Activated CD4-positive, alpha-beta T cell treated with anti-CD3 and anti-CD28 coated beads for 36 hours (primary cell): Measurements from ENCODE around the gene MPV17. TPM values are rescaled to one million over a fixed set of nuclear protein-coding genes. Genes with fewer than 3 reads are reported as not detected.
A peak's percentile ranks its signal among the peaks of the same experiment; 100 is the strongest.

Source experiments
- ATAC-seq: fragments of 200-7000 bp; cut with Tn5 transposase; one replicate; pipeline ENCODE4 v1.10.0; 2021; ENCODE audit warnings: mild to moderate bottlenecking, moderate library complexity
- CTCF ChIA-PET: fragments of 350-600 bp; sonication (Branson Sonifier 250); formaldehyde crosslinking; loops from one replicate; lab custom pipeline; 2021; ENCODE audit warnings: antibody characterized with exemption; lab: Charles Lee
- POLR2A ChIA-PET: fragments of 350-600 bp; sonication (Branson Sonifier 250); formaldehyde crosslinking; loops from one replicate; lab custom pipeline; 2021; ENCODE audit warnings: antibody characterized with exemption, inconsistent platforms; lab: Charles Lee
- DNase-seq: peaks from one replicate; pipeline ENCODE4 v3.0.0-alpha.2; 2020
- H3K27ac Mint-ChIP-seq: one replicate; pipeline ENCODE4 v1.8.0; 2021; ENCODE audit warnings: mixed read lengths
- H3K27me3 Mint-ChIP-seq: one replicate; pipeline ENCODE4 v1.8.0; 2021; ENCODE audit warnings: mixed read lengths
- H3K36me3 Mint-ChIP-seq: one replicate; pipeline ENCODE4 v1.8.0; 2021; ENCODE audit warnings: low read depth, mixed read lengths
- H3K4me1 Mint-ChIP-seq: one replicate; pipeline ENCODE4 v1.8.0; 2021; ENCODE audit warnings: mixed read lengths
- H3K4me3 Mint-ChIP-seq: one replicate; pipeline ENCODE4 v1.8.0; 2021; ENCODE audit warnings: mild to moderate bottlenecking, moderate library complexity, mixed read lengths
- H3K9me3 Mint-ChIP-seq: one replicate; pipeline ENCODE4 v1.8.0; 2021; ENCODE audit warnings: low read depth, mixed read lengths
- intact Hi-C, 2 experiments: fragments of 100-400 bp; cut with DNase I in 1 of 2; cut with micrococcal nuclease in 1 of 2; formaldehyde crosslinking; loops; one replicate each; pipeline versions ENCODE4 v1.14.2 to v1.15.1; 2022 to 2024; cut with DNase I, micrococcal nuclease
- total RNA-seq, 2 experiments: library from RNA; stranded (reverse); gene quantifications; one replicate each; pipeline ENCODE4 v1.2.3, GENCODE V29; 2021

MPV17 gene
- total RNA-seq, 2 experiments from 2014 or later, result 93.4 to 103 TPM

GRCh38 chr2:27264753-27265535 is 58.0 kb downstream of the MPV17 start:
- Mint-ChIP-seq H3K27me3 (peaks cover 41% of the 10 kb centered on the region), H3K4me1 (peaks cover 23% of the 10 kb centered on the region), H3K36me3 (no peaks in the 10 kb centered on the region), H3K9me3 (no peaks in the 10 kb centered on the region), H3K4me3 (peak overlapping the region; percentile 53), H3K27ac (no peak overlapping the region)
- CTCF ChIA-PET, result interaction anchor here (0.6 to 6.3 kb wide), 11 partner anchors 8 to 252 kb away, joined by 3 to 82 read pairs (median 4); partner anchors contain the start of genes DNAJC5G and TRIM54
- intact Hi-C loops, result loop anchor here (5.0 kb wide), 2 partner anchors 42 to 418 kb away; partner anchors contain the start of genes DPYSL5 (in 1 of the 2) and UCN (in 1 of the 2)
- DNase-seq (peak; percentile 80), ATAC-seq (peak; percentile 67)
- POLR2A ChIA-PET, result interaction anchor here (0.6 kb wide), 2 partner anchors 48 to 56 kb away, joined by 3 read pairs; partner anchors contain the start of gene CAD

- DNase-seq, result peak; percentile 38
- Mint-ChIP-seq H3K9me3 (no peaks in the 10 kb centered on the region), H3K36me3 (no peaks in the 10 kb centered on the region), H3K27ac (no peak overlapping the region), H3K4me1 (peaks cover 23% of the 10 kb centered on the region), H3K4me3 (peak overlapping the region; percentile 71), H3K27me3 (peaks cover 44% of the 10 kb centered on the region)
- ChIA-PET CTCF (interaction anchor here (1.0 to 6.3 kb wide), 8 partner anchors 9 to 419 kb away, joined by 3 to 82 read pairs (median 6); partner anchors contain the start of genes DNAJC5G and TRIM54), POLR2A (interaction anchor here (0.6 kb wide), 2 partner anchors 47 to 56 kb away, joined by 3 read pairs; partner anchors contain the start of gene CAD)
- peak; percentile 40 for ATAC-seq
- intact Hi-C loops, result loop anchor here (5.0 kb wide), 2 partner anchors 43 to 417 kb away; partner anchors contain the start of genes DPYSL5 (in 1 of the 2) and UCN (in 1 of the 2)
These were observed 58.6 kb downstream of the MPV17 start for GRCh38 chr2:27264253-27264752.

- intact Hi-C loops, result loop anchor here (1.0 to 5.0 kb wide), 4 partner anchors 17 to 416 kb away; partner anchors contain the start of genes ATRAID (in 1 of the 2), DPYSL5 (in 1 of the 2), SLC5A6 (in 1 of the 2) and UCN (in 1 of the 2)
- ChIA-PET POLR2A (no interaction called here), CTCF (interaction anchor here (0.7 to 6.3 kb wide), 10 partner anchors 9 to 453 kb away, joined by 3 to 82 read pairs (median 4); partner anchors contain the start of gene TRIM54)
- H3K9me3 Mint-ChIP-seq, result no peaks in the 10 kb centered on the region
- H3K27me3 Mint-ChIP-seq, result peaks cover 47% of the 10 kb centered on the region
- H3K4me1 Mint-ChIP-seq, result peaks cover 23% of the 10 kb centered on the region
- peak overlapping the region; percentile 71 for H3K4me3 Mint-ChIP-seq
- no peaks in the 10 kb centered on the region for H3K36me3 Mint-ChIP-seq
- peak; percentile 29 for DNase-seq
- H3K27ac Mint-ChIP-seq, result peak overlapping the region; percentile 52
- no peak for ATAC-seq
These were observed 59.3 kb downstream of the MPV17 start for GRCh38 chr2:27263287-27264252.

GRCh38 chr2:27262379-27263286 is 60.3 kb downstream of the MPV17 start, which contains the start of gene SLC30A3:
Gene SLC30A3 (minus strand): TSS chr2:27263047. CDS start chr2:27262906, 141 bp downstream.
- POLR2A ChIA-PET, result no interaction called here
- Mint-ChIP-seq H3K36me3 (no peaks in the 10 kb centered on the region), H3K4me3 (peak within 1 kb of the TSS; percentile 71), H3K27ac (peak within 1 kb of the TSS; percentile 52), H3K27me3 (peaks cover 49% of the 10 kb centered on the region), H3K9me3 (no peaks in the 10 kb centered on the region), H3K4me1 (peaks cover 23% of the 10 kb centered on the region)
- CTCF ChIA-PET, result interaction anchor here (0.8 to 6.3 kb wide), 6 partner anchors 10 to 421 kb away, joined by 3 to 82 read pairs (median 8); partner anchors contain the start of gene TRIM54
- ATAC-seq (peak; percentile 75), DNase-seq (peak; percentile 85)
- intact Hi-C loops, result loop anchor here (1.0 to 5.0 kb wide), 4 partner anchors 18 to 415 kb away; partner anchors contain the start of genes ATRAID (in 1 of the 2), DPYSL5 (in 1 of the 2), SLC5A6 (in 1 of the 2) and UCN (in 1 of the 2)

GRCh38 chr2:27261926-27262298 is 61.0 kb downstream of the MPV17 start:
- ATAC-seq (no peak), DNase-seq (peak; percentile 31)
- H3K9me3 Mint-ChIP-seq, result no peaks in the 10 kb centered on the region
- ChIA-PET CTCF (interaction anchor here (2.7 to 6.3 kb wide), 2 partner anchors 19 to 41 kb away, joined by 16 to 82 read pairs; partner anchors contain the start of gene TRIM54), POLR2A (no interaction called here)
- no peak overlapping the region for H3K27ac Mint-ChIP-seq
- H3K4me3 Mint-ChIP-seq, result peak overlapping the region; percentile 13
- H3K27me3 Mint-ChIP-seq, result peaks cover 53% of the 10 kb centered on the region
- intact Hi-C loops, result loop anchor here (2.0 to 5.0 kb wide), 3 partner anchors 45 to 415 kb away; partner anchors contain the start of genes ATRAID (in 1 of the 2), DPYSL5 (in 1 of the 2), SLC5A6 (in 1 of the 2) and UCN (in 1 of the 2)
- H3K36me3 Mint-ChIP-seq, result no peaks in the 10 kb centered on the region
- peaks cover 23% of the 10 kb centered on the region for H3K4me1 Mint-ChIP-seq

GRCh38 chr2:27261241-27261925 is 61.5 kb downstream of the MPV17 start:
- ChIA-PET POLR2A (interaction anchor here (0.7 kb wide), 1 partner anchor 103 kb away, joined by 3 read pairs; no protein-coding TSS in a partner anchor), CTCF (interaction anchor here (2.7 to 6.3 kb wide), 2 partner anchors 19 to 42 kb away, joined by 16 to 82 read pairs; partner anchors contain the start of gene TRIM54)
- peaks cover 53% of the 10 kb centered on the region for H3K27me3 Mint-ChIP-seq
- no peak overlapping the region for H3K27ac Mint-ChIP-seq
- no peaks in the 10 kb centered on the region for H3K36me3 Mint-ChIP-seq
- ATAC-seq (no peak), DNase-seq (no peak)
- H3K9me3 Mint-ChIP-seq, result no peaks in the 10 kb centered on the region
- peak overlapping the region; percentile 13 for H3K4me3 Mint-ChIP-seq
- H3K4me1 Mint-ChIP-seq, result peaks cover 23% of the 10 kb centered on the region
- intact Hi-C loops, result loop anchor here (5.0 kb wide), 2 partner anchors 46 to 414 kb away; partner anchors contain the start of genes DPYSL5 (in 1 of the 2) and UCN (in 1 of the 2)

Other genes with a start within 250 kb of the MPV17 start
- gene EMILIN1, start 244.5 kb downstream of the MPV17 start, total RNA-seq, result under 1 TPM; 0.40 to 0.46 TPM
- 10 to 100 TPM; 10.6 to 12.7 TPM for gene KHK, start 236.3 kb downstream of the MPV17 start, total RNA-seq
- 1 to 10 TPM; 6.4 to 7.0 TPM for gene CGREF1, start 204.0 kb downstream of the MPV17 start, total RNA-seq
- gene ABHD1, start 199.3 kb downstream of the MPV17 start, total RNA-seq, result under 1 TPM; 0.39 to 0.65 TPM
- 10 to 100 TPM; 59.7 to 59.9 TPM for gene PREB, start 188.5 kb downstream of the MPV17 start, total RNA-seq
- gene PRR30, start 183.7 kb downstream of the MPV17 start, total RNA-seq, result not detected
- gene TCF23, start 174.1 kb downstream of the MPV17 start, total RNA-seq, result under 1 TPM in 1 of 2 experiments, not detected in 1; 0.02 TPM
- 10 to 100 TPM; 69.9 to 83.4 TPM for gene ATRAID, start 111.1 kb downstream of the MPV17 start, total RNA-seq
- 10 to 100 TPM; 27.3 to 34.9 TPM for gene SLC5A6, start 110.8 kb downstream of the MPV17 start, total RNA-seq
- gene CAD, start 105.7 kb downstream of the MPV17 start, total RNA-seq, result 100 to 1,000 TPM; 107 to 147 TPM
- gene SLC30A3, start 60.0 kb downstream of the MPV17 start, total RNA-seq, result under 1 TPM; 0.53 to 0.86 TPM
- not detected for gene DNAJC5G, start 47.7 kb downstream of the MPV17 start, total RNA-seq
- gene TRIM54, start 40.7 kb downstream of the MPV17 start, total RNA-seq, result under 1 TPM; 0.09 to 0.11 TPM
- gene UCN, start 14.7 kb downstream of the MPV17 start, total RNA-seq, result 1 to 10 TPM; 1.4 to 1.5 TPM
- 10 to 100 TPM; 60.3 to 70.2 TPM for gene GTF3C2, start 33.7 kb upstream of the MPV17 start, total RNA-seq
- 10 to 100 TPM; 31.0 to 39.2 TPM for gene EIF2B4, start 47.2 kb upstream of the MPV17 start, total RNA-seq
- gene SNX17, start 47.5 kb upstream of the MPV17 start, total RNA-seq, result 10 to 100 TPM; 63.9 to 82.1 TPM
- 10 to 100 TPM in 1 of 2 experiments, 1 to 10 TPM in 1; 7.7 to 10.5 TPM for gene ZNF513, start 57.6 kb upstream of the MPV17 start, total RNA-seq
- gene PPM1G, start 86.5 kb upstream of the MPV17 start, total RNA-seq, result 100 to 1,000 TPM; 115 to 121 TPM
- gene NRBP1, start 105.5 kb upstream of the MPV17 start, total RNA-seq, result 10 to 100 TPM; 74.3 to 74.4 TPM
- gene KRTCAP3, start 119.3 kb upstream of the MPV17 start, total RNA-seq, result 1 to 10 TPM; 4.7 to 5.9 TPM
- gene IFT172, start 166.6 kb upstream of the MPV17 start, total RNA-seq, result 1 to 10 TPM; 8.7 TPM
- not detected for gene FNDC4, start 172.1 kb upstream of the MPV17 start, total RNA-seq
- gene GCKR, start 173.7 kb upstream of the MPV17 start, total RNA-seq, result not detected